ENCODE results near the gene MYO1D.

Gene MYO1D

GRCh38 chr17:32806646-32807045 is 70.3 kb downstream of the MYO1D start:
- H3K36me3 ChIP-seq = no peaks in the 10 kb centered on the region
- no peak for TF ChIP-seq CTCF (IDR thresholded peaks at IDR 0.05; ENCODE audit: low read depth, low read length)
- no peaks in the 10 kb centered on the region for H3K9me3 ChIP-seq (ENCODE audit: severe bottlenecking)
- no peak overlapping the region for H3K4me3 ChIP-seq (ENCODE audit: low read depth, low read length)
- H3K27me3 ChIP-seq (ENCODE audit: insufficient read depth, low read depth, severe bottlenecking) = no peaks in the 10 kb centered on the region
- no peak overlapping the region for H3K27ac ChIP-seq
- DNase-seq = no peak

- Histone ChIP-seq H3K36me3 (no peaks in the 10 kb centered on the region), H3K4me3 (ENCODE audit: low read depth, low read length) (no peak overlapping the region), H3K27ac (no peak overlapping the region), H3K9me3 (ENCODE audit: severe bottlenecking) (no peaks in the 10 kb centered on the region), H3K27me3 (ENCODE audit: insufficient read depth, low read depth, severe bottlenecking) (no peaks in the 10 kb centered on the region)
- TF ChIP-seq CTCF (IDR thresholded peaks at IDR 0.05; ENCODE audit: low read depth, low read length) = no peak
- DNase-seq = no peak
Observed at GRCh38 chr17:32805029-32805976, 71.6 kb downstream of the MYO1D start.

GRCh38 chr17:32803544-32803943 is 73.4 kb downstream of the MYO1D start:
- no peak for TF ChIP-seq CTCF (IDR thresholded peaks at IDR 0.05; ENCODE audit: low read depth, low read length)
- H3K4me3 ChIP-seq (ENCODE audit: low read depth, low read length) = no peak overlapping the region
- no peak for DNase-seq
- no peaks in the 10 kb centered on the region for H3K36me3 ChIP-seq
- H3K9me3 ChIP-seq (ENCODE audit: severe bottlenecking) = no peaks in the 10 kb centered on the region
- H3K27ac ChIP-seq = no peak overlapping the region
- H3K27me3 ChIP-seq (ENCODE audit: insufficient read depth, low read depth, severe bottlenecking) = no peaks in the 10 kb centered on the region

- Histone ChIP-seq H3K27ac (no peak overlapping the region), H3K9me3 (ENCODE audit: severe bottlenecking) (no peaks in the 10 kb centered on the region), H3K4me3 (ENCODE audit: low read depth, low read length) (no peak overlapping the region), H3K27me3 (ENCODE audit: insufficient read depth, low read depth, severe bottlenecking) (no peaks in the 10 kb centered on the region), H3K36me3 (no peaks in the 10 kb centered on the region)
- TF ChIP-seq CTCF (IDR thresholded peaks at IDR 0.05; ENCODE audit: low read depth, low read length) = no peak
- DNase-seq = no peak
Observed at GRCh38 chr17:32802306-32802705, 74.6 kb downstream of the MYO1D start.

- TF ChIP-seq CTCF (IDR thresholded peaks at IDR 0.05; ENCODE audit: low read depth, low read length) = no peak
- no peaks in the 10 kb centered on the region for H3K36me3 ChIP-seq
- no peak overlapping the region for H3K27ac ChIP-seq
Observed at GRCh38 chr17:32801641-32802040, 75.3 kb downstream of the MYO1D start.

More at GRCh38 chr17:32801641-32802040, 75.3 kb downstream of the MYO1D start:
- H3K27me3 ChIP-seq (ENCODE audit: insufficient read depth, low read depth, severe bottlenecking) = no peaks in the 10 kb centered on the region
- H3K4me3 ChIP-seq (ENCODE audit: low read depth, low read length) = no peak overlapping the region
- no peaks in the 10 kb centered on the region for H3K9me3 ChIP-seq (ENCODE audit: severe bottlenecking)
- no peak for DNase-seq

All from WERI-Rb-1 (cell line).